ENCODE data around the gene CDK14.

The CDK14 gene

GRCh38 chr7:91079487-91079886 is 483.4 kb downstream of the CDK14 start:
- H3K4me3 ChIP-seq (ENCODE audit: low read depth, low read length), result no peak overlapping the region
- no peak for TF ChIP-seq CTCF (IDR thresholded peaks at IDR 0.05; ENCODE audit: low read depth, low read length)
- H3K27ac ChIP-seq, result no peak overlapping the region
- DNase-seq, result no peak
- no peaks in the 10 kb centered on the region for H3K9me3 ChIP-seq (ENCODE audit: severe bottlenecking)
- H3K27me3 ChIP-seq (ENCODE audit: insufficient read depth, low read depth, severe bottlenecking), result no peaks in the 10 kb centered on the region
- H3K36me3 ChIP-seq, result no peaks in the 10 kb centered on the region

- no peak overlapping the region for H3K27ac ChIP-seq
- TF ChIP-seq CTCF (IDR thresholded peaks at IDR 0.05; ENCODE audit: low read depth, low read length), result no peak
- no peaks in the 10 kb centered on the region for H3K9me3 ChIP-seq (ENCODE audit: severe bottlenecking)
- no peak for DNase-seq
- H3K4me3 ChIP-seq (ENCODE audit: low read depth, low read length), result no peak overlapping the region
- H3K27me3 ChIP-seq (ENCODE audit: insufficient read depth, low read depth, severe bottlenecking), result no peaks in the 10 kb centered on the region
- no peaks in the 10 kb centered on the region for H3K36me3 ChIP-seq
Measured at GRCh38 chr7:91080351-91080750, 484.2 kb downstream of the CDK14 start.

- no peak for DNase-seq
- no peak overlapping the region for H3K27ac ChIP-seq
- H3K27me3 ChIP-seq (ENCODE audit: insufficient read depth, low read depth, severe bottlenecking), result no peaks in the 10 kb centered on the region
- H3K36me3 ChIP-seq, result no peaks in the 10 kb centered on the region
- no peaks in the 10 kb centered on the region for H3K9me3 ChIP-seq (ENCODE audit: severe bottlenecking)
- H3K4me3 ChIP-seq (ENCODE audit: low read depth, low read length), result no peak overlapping the region
- TF ChIP-seq CTCF (IDR thresholded peaks at IDR 0.05; ENCODE audit: low read depth, low read length), result no peak
Measured at GRCh38 chr7:91082038-91082437, 485.9 kb downstream of the CDK14 start.

- Histone ChIP-seq H3K9me3 (ENCODE audit: severe bottlenecking) (no peaks in the 10 kb centered on the region), H3K4me3 (ENCODE audit: low read depth, low read length) (no peak overlapping the region), H3K27me3 (ENCODE audit: insufficient read depth, low read depth, severe bottlenecking) (no peaks in the 10 kb centered on the region), H3K27ac (no peak overlapping the region), H3K36me3 (no peaks in the 10 kb centered on the region)
- no peak for DNase-seq
- peak; percentile 41 for TF ChIP-seq CTCF (IDR thresholded peaks at IDR 0.05; ENCODE audit: low read depth, low read length)
Measured at GRCh38 chr7:91082852-91083495, 486.9 kb downstream of the CDK14 start.

GRCh38 chr7:91083855-91084644 is 487.9 kb downstream of the CDK14 start:
- Histone ChIP-seq H3K27me3 (ENCODE audit: insufficient read depth, low read depth, severe bottlenecking) (no peaks in the 10 kb centered on the region), H3K4me3 (ENCODE audit: low read depth, low read length) (no peak overlapping the region), H3K9me3 (ENCODE audit: severe bottlenecking) (no peaks in the 10 kb centered on the region), H3K27ac (no peak overlapping the region), H3K36me3 (no peaks in the 10 kb centered on the region)
- TF ChIP-seq CTCF (IDR thresholded peaks at IDR 0.05; ENCODE audit: low read depth, low read length), result no peak
- DNase-seq, result no peak
